Glomerular visceral epithelial cell (primary cell): Measurements from ENCODE around the gene LGALS14.
"Not testable (repeated sequence)": the region's sequence is repeated elsewhere in the genome, so short reads cannot be mapped to it uniquely, and the experiment has no call there.

Experiments used
- DNase-seq: peaks from one replicate; pipeline ENCODE4 v3.0.0-alpha.2; 2016; ENCODE audit errors: extremely low spot score

Gene LGALS14

DNA sequence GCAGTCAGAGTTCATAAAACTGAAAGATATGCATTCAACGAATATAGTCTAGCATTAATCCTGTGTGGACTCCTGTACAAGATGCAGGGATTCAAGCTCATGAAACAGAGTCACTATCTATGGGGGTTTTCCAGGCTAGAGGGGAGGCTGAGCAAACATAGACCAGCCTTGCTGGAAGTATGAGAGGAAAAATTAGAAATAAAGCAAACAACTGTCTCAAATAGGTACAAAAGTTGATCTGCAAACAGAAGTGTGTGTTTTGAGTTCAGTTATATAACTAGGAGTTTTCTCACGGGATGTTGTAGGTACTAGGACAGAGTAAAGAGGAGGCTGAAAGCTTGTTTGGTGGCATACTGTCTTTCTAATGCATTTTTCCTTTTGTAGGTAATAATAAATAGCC is 8.5 kb upstream of the LGALS14 start:
- DNase-seq, result no peak

DNA sequence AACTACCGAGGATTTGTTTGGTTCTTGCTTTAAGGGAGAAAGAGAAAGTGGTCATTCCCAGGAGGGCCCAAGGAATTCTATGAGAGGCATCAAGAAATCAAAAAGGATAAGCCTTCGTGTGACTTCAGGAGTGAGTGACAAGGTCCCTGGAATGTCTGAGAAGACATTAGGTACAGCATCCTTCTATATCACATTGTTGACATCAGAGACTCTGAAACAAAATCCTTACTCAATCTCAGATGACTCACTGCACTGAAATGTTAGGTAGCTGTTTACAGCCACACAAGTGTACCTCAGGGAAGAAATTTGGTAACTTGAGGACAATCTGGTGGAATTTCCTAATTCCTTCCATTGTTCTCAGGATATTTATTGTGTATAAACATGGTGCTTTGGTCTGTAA is 7.9 kb upstream of the LGALS14 start:
- DNase-seq, result no peak

DNA sequence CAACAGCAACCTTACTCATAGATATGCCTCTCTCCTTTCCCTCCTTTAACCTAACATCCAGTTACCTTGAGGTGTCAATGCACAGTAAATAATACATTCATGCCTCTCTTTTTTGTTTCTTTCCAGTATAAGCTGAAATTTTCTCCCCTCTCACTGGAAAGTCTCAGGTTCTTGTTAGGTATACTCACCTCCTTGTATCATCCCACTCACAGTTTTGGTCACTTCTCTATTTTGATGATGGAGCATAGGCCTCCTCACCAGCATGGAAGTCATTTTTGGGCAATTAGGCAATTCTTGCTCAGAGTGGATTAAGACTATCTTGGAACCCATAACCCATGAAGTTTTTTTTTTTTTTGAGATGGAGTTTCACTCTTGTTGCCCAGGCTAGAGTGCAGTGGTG is 5.7 kb upstream of the LGALS14 start:
- no peak for DNase-seq

DNA sequence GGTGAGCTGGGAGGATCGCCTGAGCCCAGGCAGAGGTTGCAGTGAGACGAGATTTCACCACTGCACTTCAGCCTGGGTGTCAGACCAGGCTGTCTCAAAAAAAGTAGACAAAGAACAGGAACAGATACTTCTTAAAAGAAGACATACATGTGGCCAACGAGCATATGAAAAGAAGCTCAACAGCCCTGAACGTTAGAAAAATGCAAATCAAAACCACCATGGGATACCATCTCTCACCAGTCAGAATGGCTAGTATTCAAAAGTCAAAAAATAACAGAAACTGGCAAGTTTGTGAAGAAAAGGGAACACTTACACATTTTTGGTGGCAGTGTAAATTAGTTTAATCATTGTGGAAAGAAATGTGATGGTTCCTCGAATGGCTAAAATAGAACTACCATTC is 3.0 kb upstream of the LGALS14 start:
- DNase-seq, result no peak

DNA sequence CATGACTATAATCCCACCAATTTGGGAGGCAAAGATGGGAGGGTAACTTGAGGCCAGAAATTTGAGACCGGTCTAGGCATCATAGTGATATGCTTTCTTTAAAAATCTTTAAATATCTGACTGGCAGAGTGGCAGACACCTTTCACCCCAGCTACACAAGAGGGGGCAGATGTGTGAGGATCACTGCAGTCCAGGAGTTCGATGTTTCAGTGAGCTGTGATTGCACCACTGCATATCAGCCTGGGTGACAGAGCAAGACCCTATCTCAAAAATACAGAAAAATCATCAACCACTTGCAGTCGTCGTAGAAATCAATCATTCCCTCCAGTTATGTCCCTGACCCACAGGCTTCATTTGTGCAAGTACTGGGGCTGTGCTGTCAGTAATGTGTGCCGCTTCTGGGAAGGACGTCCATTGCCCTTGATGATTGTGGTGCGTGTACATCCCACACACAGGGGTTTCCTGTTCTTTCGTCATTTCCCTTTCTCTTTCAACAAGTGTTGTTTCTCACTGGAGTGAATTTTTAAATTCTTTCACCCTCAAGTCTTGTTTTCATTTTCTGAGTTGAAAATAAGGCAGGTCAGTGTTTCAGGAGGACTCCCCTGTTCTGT is 1.4 kb downstream of the LGALS14 start:
- DNase-seq, result no peak

DNA sequence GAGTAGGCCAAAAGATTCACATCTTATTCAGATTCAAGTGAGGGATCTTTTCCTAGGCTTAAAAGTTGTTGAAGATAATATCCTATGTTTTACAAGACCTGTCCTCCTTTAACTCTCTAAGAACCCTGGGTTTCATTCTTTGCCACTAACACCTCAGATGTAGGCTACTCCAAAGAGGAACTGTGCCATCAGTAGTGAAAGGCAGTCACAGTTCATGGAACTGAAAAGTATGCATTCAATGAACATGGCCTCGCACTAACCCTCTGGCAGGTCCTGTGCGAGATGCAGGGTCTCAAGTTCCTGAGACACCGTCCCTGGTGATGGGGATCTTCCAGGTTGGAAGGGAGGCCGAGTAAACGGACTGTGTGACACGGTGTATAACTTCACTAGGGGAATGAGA is 4.3 kb downstream of the LGALS14 start:
- no peak for DNase-seq

DNA sequence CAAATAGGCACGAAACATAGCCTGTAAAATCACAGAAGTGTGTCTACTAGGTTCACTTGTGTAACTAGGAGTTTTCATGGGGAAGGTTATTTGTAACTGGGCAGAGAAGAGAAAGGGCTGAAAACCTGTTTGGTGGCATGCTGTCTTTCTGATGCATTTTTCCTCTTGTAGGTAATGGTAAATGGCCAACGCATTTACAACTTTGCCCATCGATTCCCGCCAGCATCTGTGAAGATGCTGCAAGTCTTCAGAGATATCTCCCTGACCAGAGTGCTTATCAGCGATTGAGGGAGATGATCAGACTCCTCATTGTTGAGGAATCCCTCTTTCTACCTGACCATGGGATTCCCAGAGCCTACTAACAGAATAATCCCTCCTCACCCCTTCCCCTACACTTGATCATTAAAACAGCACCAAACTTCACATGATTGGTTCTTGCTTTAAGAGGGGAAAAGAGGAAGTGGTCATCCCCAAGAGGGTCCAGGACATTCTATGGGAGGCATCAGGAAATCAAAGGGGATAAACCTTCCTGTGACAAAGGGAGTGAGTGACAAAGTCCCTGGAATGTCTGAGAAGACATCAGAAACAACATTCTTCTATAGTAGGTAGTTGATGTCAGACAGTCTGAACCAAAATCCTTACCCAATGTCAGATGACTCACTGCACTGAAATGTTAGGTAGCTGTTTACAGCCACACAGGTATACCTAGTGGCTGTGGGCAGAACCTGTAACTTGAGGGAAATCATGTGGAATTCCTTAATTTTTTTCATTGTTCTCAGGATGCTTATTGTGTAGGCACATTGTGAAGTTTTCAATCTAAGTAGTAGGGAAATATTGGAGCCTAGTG is 5.0 kb downstream of the LGALS14 start:
- DNase-seq, result no peak

DNA sequence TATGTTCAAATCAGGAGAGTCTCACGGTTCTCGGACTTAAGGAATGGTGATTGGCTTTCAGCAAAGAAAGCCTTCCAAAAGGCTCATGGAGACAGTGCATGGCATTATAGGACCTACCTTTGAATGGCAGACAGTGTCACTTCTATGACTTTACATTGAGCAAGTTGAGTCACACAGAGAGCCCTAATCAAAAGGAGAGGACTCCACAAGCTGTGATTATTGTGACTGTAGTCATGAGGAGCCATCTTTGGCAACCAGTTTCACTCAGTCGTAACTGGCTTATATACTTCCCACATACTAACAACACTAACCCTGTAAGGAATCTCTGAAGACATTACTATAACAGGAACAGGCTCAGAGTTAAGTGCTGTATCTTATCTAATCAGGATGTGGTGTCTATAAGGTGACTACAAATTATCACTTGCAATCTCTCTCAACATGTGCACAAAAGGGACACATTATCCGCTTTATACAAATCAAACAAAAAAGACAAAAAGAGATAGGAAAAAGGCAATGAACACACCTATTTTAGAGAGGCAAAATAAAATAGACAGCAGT is 6.1 kb downstream of the LGALS14 start:
- DNase-seq, result no peak

DNA sequence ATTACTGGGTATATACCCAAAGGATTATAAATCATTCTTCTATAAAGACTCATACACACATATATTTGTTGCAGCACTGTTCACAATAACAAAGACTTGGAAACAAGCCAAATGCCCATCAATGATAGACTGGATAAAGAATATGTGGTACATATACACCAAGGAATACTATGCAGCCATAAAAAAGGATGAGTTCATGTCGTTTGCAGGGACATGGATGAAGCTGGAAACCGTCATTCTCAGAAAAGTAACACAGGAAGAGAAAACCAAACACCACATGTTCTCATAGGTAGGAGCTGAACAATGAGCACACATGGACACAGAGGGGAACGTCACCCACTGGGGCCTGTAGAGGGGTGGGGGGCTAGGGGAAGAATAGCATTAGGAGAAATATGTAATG is 15.9 kb downstream of the LGALS14 start:
- not testable (repeated sequence) for DNase-seq

DNA sequence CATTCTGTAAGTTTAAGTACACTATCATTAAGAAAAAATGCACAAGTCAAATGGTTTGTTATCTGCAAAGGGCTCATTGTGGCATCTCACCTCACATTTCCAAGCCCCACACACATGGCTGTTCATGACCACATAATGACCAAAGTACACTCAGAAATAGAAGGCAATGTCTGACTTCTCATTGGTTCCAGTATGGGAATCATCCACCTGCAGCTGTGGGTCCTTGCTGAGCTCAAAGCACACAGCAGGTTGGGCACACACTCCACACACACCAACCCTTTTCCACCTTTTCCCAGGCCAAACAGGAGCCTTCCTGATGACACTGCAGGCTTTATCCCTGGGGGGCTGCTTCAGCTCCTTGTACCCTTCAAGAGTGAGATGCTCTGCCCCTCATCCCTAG is 21.7 kb downstream of the LGALS14 start:
- no peak for DNase-seq

DNA sequence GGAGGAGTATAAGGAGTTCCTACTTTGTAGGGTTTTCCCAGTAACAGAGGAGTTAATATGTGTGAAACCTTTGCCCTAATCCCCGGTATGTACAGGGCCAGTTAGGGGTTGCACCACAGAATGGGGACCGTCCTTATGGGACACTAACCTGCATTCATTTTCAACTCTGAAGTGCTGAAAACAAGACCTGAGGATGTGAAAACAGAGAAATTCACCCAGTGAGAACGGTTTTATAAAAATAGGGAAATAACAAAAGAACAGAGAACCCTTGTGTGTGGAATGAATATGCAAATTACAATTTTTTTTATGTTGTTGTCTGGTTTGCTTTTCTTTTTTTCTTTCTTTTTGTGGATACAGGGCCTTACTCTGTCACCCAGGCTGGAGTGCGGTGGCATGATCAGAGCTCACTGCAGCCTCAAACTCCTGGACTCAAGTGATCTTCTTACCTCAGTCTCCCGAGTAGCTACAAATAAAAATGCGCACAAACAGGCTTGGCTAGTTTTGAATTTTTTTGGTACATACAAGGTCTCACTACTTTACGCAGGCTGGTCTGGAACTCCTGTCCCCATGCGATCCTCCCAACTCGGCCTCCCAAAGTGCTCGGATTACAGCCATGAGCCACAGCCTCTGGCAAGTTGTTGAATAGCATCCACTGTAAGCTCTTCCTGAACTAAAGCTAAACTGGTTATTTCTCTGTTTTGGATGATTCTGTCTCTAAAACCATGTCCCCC is 23.0 kb downstream of the LGALS14 start:
- DNase-seq, result no peak

DNA sequence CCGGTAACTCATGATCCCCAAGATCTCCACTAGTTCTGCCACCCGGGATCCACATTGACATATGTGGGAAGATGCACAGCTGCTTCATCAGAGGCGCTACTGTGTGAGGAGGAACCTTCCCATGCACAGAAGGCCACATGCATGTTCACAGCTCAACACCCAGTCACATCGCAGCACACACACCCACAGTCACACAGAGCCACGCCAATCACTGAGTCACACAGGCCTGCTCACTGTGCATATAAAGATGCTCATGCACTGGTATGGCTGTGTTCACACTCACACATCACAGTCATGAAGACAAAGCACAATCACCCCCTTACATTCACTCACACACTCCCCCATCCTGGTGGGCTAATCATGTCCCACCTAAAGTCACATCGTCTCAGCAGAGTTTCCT is 23.8 kb downstream of the LGALS14 start:
- no peak for DNase-seq

DNA sequence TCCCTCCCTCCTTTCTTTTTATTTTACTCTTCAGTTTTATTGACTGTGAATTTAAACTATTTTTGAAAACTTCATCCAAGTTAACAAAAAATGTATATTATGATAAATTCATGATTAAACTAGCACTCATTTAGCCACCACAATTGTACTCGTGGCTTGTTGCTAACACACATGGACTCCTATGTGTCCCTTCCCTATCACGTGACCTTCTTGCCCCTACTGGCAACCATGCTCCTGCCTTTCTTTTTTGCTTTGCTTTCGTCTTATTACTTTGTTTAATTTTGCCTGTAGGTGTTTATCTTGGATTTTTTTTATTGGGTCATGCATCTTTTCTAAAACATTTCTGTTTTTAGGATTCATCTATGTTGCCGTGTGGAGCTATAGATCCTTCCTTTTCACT is 25.3 kb downstream of the LGALS14 start:
- DNase-seq, result no peak

DNA sequence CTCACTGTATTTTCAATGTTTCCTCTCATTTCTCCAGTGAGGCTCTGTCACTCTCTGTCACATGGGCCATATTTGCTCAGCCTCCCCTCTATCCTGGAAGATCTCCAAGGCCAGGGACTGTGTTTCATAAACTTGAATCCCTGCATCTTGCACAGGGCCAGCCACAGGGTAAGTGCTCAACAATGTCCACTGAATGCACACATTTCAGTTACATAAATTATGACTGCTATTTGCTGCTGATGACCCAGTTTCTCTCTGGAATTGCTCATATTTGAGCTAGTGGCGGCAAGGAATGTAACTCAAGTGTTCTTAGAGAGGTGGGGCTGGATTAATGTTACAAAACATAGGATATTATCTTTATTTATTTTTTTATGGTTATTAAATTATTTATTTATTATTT is 27.4 kb downstream of the LGALS14 start:
- DNase-seq, result no peak

DNA sequence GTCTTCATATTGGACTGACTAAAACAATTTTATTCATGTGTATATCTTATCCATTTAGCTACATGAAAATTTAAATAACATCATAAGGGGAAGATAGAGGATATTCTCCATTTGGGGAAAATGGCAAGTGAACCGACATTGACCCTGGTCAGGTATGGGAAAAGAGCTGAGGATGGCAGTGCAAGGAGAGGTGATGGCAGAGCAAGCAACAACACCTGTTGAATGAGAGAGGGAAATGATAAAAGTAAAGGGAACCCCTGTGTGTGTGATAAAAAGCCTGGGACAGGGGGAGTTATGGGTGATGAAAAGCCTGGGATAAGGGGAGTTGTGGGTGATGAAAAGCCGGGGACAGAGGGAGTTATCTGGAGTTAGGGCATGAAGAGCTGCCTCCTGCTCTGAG is 29.6 kb downstream of the LGALS14 start:
- DNase-seq, result no peak

DNA sequence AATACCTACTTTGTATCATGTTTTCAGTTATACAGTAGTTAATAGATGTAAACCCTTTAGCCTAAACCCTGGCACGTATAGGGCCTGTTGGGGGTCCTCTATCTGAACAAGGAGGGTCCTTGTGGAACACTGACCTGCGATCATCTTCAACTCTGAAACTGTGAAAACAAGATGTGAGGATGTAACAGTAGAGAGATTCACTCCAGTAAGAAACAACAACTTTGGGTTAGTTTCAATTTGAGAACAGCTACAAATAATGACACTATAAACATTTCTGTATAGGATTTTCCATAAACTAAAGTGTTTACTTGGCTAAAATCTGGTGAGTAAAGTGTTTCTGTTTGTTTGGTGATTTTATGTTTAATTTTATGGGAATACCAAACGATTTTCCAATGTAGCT is 31.4 kb downstream of the LGALS14 start:
- DNase-seq, result no peak

DNA sequence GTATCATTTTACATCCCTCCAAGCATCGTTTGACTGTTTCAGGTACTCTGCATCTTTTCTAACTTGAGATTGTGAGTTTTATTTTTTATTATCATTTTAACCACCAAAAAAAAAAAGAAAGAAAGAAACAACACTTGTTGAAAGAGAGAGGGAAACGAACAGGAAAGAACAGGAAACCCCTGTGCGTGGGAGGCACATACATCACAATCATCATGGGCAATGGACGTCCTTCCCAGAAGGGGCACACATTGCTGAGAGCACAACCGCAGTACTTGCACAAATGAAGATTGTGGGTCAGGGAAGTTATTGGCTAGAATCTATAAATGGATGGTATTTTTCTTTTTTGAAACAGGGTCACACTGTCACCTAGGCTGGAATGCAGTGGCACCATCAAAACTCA is 31.8 kb downstream of the LGALS14 start:
- DNase-seq, result no peak

DNA sequence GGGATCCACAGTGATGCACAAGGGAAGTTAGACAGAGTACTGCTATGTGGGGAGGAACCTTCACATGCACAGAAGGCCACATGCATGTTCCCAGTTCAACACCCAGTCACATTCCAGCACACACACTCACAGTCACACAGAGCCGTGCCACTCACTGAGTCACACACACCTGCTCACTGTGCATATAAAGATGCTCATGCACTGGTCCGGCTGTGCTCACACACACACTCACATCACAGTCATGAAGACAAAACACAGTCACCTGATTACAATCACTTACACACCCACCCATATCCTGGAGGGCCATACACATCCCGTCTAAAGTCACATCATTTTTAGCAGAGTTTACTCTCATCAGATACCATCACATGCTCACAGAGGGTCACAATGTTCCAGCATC is 33.1 kb downstream of the LGALS14 start:
- no peak for DNase-seq

DNA sequence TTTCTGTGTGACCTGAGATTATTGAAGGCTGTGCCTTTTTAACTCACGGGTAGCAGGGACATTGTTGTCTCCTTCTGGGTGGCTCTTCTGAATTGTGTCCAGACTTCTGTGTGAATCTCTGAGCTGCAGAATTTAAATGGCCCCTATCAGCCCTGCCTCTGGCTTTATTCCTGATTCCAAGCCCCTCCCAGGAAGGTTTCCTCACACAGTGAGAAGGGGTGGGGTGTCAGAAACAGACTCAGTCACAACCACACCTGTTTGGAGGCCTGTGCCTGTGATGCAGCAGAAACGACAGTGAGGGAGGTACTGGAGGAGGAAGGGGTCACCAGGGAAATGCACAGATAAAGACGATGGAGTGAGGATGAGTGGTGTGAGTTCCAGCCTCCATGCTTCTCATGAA is 33.6 kb downstream of the LGALS14 start, which contains the start of gene CLC:
CLC (minus strand) TSS at position 139 of the 400 bp plus-strand sequence; CDS start at position 62, 77 bp downstream.
- DNase-seq, result no peak

DNA sequence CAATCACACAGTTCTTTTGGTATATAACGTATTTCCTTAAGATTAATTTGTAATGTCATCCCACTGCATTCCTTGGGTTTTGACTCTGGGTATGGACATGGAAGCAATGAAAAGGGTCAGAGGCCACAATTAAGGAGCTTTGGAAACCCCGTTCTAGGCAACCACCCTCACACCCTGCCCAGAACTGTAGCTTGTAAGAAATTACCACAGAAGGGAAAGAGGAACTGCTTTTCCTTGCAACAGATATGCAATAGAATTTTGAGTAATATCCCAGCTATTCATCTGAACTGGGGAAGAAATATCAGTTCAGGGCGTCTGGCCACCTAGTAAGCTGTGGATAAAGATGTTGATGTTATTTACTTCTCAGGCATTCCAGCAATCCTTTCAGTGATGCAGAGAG is 34.5 kb downstream of the LGALS14 start:
- no peak for DNase-seq

DNA sequence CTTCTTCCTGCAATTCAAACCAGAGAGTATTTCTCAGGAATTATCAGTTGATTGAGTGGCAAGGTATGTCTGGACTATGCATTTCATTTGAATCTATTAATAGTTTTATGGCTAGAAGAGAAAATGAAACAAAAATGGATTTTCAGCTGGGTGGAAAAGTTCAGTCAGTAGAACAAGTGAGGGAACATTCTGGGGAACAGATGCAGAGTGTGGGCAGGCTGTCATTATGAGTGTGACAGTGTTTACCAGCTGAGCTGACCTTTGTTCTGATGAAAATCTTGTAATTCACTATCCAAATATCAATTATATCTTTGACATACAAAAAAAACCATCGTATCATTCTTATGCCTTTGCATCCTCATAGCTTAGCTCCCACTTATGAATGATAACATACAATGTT is 36.1 kb downstream of the LGALS14 start:
- no peak for DNase-seq

DNA sequence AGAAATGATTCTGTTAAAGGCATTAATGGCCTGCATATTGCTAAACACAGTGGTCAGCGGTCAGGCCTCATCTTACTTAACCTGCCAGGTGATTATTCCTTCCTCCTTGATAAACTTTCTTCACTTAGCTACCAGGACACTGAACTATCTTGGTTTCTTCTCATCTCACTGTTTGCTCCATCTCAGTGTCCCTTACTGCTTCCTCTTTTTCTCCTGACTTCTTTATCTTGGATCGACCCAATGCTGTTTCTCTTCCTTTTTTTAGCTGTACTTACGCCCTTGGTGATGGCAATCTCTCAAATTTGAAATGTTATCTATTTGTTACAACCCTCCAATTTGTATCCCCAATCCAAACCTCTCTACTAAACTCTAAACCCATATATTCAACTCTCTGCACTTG is 41.4 kb downstream of the LGALS14 start:
- DNase-seq, result no peak
